Measurements from ENCODE around the gene PRMT6. TPM values are rescaled to one million over a fixed set of nuclear protein-coding genes. Genes with fewer than 3 reads are reported as not detected.
"Not testable (repeated sequence)": the region's sequence is repeated elsewhere in the genome, so short reads cannot be mapped to it uniquely, and the experiment has no call there.

The PRMT6 gene
- total RNA-seq, 2 experiments from 2014 or later: 6.1 to 7.9 TPM

- ChIA-PET POLR2A (interaction anchor here (1.9 kb wide), 1 partner anchor 10 kb away, joined by 11 read pairs; the partner anchor contains the start of gene PRMT6), CTCF (no interaction called here)
- H3K27ac Mint-ChIP-seq: no peak overlapping the region
- DNase-seq: no peak
- H3K4me3 Mint-ChIP-seq: no peak overlapping the region
- Histone ChIP-seq H3K9me3 (ENCODE audit: control insufficient read depth in 1 of 2, insufficient read depth in 1 of 2, low read length in 2 of 2) (no peaks in the 10 kb centered on the region), H3K27ac (ENCODE audit: low read depth in 1 of 2, low read length in 2 of 2) (no peak overlapping the region), H3K4me3 (ENCODE audit: low read length) (no peak overlapping the region), H3K4me1 (ENCODE audit: insufficient read depth, low read length) (no peaks in the 10 kb centered on the region), H3K27me3 (ENCODE audit: control insufficient read depth in 1 of 2, insufficient read depth in 2 of 2, low read length in 2 of 2) (no peaks in the 10 kb centered on the region), H3K36me3 (ENCODE audit: insufficient read depth, low read length) (no peaks in the 10 kb centered on the region)
- no peaks in the 10 kb centered on the region for H3K36me3 Mint-ChIP-seq (ENCODE audit: low read depth)
- no peaks in the 10 kb centered on the region for H3K4me1 Mint-ChIP-seq (ENCODE audit: low read depth)
- no peak for ATAC-seq (ENCODE audit: poor library complexity)
- no peaks in the 10 kb centered on the region for H3K9me3 Mint-ChIP-seq
- peaks cover 32% of the 10 kb centered on the region for H3K27me3 Mint-ChIP-seq
- no peak for TF ChIP-seq CTCF (IDR thresholded peaks at IDR 0.05)
- intact Hi-C loops (cut with DNase I, micrococcal nuclease): no loop called here
These were observed 8.9 kb upstream of the PRMT6 start for GRCh38 chr1:107047602-107048001.

DNA sequence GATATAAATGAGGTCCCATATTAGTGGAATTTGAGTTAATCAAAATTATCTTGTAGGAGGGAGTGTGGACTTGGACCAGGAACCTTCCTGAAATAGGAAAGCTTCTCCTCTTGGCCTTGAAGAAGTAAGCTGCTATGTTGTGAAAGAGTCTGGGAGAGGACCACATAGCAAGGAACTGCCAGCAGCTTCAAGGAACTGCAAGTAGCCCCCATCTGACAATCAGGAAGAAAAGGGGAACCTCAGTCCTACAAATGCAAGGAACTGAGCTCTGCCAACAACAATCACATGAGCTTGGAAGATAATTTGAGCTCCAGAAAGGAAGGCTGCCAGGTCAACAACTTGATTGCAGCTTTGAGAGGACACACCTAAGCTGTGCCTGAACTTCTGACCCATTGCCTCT lies 8.2 kb upstream of the PRMT6 start:
- Histone ChIP-seq H3K36me3 (ENCODE audit: insufficient read depth, low read length) (no peaks in the 10 kb centered on the region), H3K9me3 (ENCODE audit: control insufficient read depth in 1 of 2, insufficient read depth in 1 of 2, low read length in 2 of 2) (no peaks in the 10 kb centered on the region), H3K4me3 (ENCODE audit: low read length) (no peak overlapping the region), H3K27me3 (ENCODE audit: control insufficient read depth in 1 of 2, insufficient read depth in 2 of 2, low read length in 2 of 2) (no peaks in the 10 kb centered on the region), H3K4me1 (ENCODE audit: insufficient read depth, low read length) (no peaks in the 10 kb centered on the region), H3K27ac (ENCODE audit: low read depth in 1 of 2, low read length in 2 of 2) (no peak overlapping the region)
- ChIA-PET POLR2A (interaction anchor here (1.9 kb wide), 1 partner anchor 9 kb away, joined by 11 read pairs; the partner anchor contains the start of gene PRMT6), CTCF (no interaction called here)
- no peaks in the 10 kb centered on the region for H3K4me1 Mint-ChIP-seq (ENCODE audit: low read depth)
- TF ChIP-seq CTCF (IDR thresholded peaks at IDR 0.05): no peak
- intact Hi-C loops (cut with DNase I, micrococcal nuclease): no loop called here
- no peaks in the 10 kb centered on the region for H3K9me3 Mint-ChIP-seq
- H3K36me3 Mint-ChIP-seq (ENCODE audit: low read depth): no peaks in the 10 kb centered on the region
- H3K27me3 Mint-ChIP-seq: peaks cover 30% of the 10 kb centered on the region
- no peak overlapping the region for H3K4me3 Mint-ChIP-seq
- no peak for ATAC-seq (ENCODE audit: poor library complexity)
- DNase-seq: no peak
- no peak overlapping the region for H3K27ac Mint-ChIP-seq

DNA sequence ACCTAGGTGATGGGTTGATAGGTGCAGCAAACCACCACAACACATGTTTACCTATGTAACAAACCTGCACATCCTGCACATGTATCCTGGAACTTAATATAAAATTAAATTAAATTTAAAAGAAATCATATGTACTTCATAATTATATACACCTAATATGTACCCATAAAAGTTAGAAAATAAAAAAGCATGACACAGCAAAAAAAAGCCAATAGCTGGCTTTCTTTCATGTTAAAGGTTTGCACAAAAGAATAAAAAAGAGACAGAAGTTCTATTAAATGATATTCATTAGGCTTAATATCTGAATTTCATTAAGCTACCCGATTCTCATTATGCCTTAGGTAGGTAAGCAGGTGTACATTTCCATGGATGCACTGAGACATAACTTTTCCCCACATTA lies 5.2 kb upstream of the PRMT6 start:
- Histone ChIP-seq H3K27ac (ENCODE audit: low read depth in 1 of 2, low read length in 2 of 2) (no peak overlapping the region), H3K4me3 (ENCODE audit: low read length) (no peak overlapping the region), H3K27me3 (ENCODE audit: control insufficient read depth in 1 of 2, insufficient read depth in 2 of 2, low read length in 2 of 2) (no peaks in the 10 kb centered on the region), H3K4me1 (ENCODE audit: insufficient read depth, low read length) (peaks cover 5% of the 10 kb centered on the region), H3K9me3 (ENCODE audit: control insufficient read depth in 1 of 2, insufficient read depth in 1 of 2, low read length in 2 of 2) (no peaks in the 10 kb centered on the region), H3K36me3 (ENCODE audit: insufficient read depth, low read length) (no peaks in the 10 kb centered on the region)
- Mint-ChIP-seq H3K27me3 (peaks cover 20% of the 10 kb centered on the region), H3K27ac (no peak overlapping the region), H3K4me3 (no peak overlapping the region), H3K4me1 (ENCODE audit: low read depth) (peaks cover under 1% of the 10 kb centered on the region), H3K9me3 (no peaks in the 10 kb centered on the region), H3K36me3 (ENCODE audit: low read depth) (peaks cover 2% of the 10 kb centered on the region)
- ATAC-seq (ENCODE audit: poor library complexity) (no peak), DNase-seq (no peak)
- intact Hi-C loops (cut with DNase I, micrococcal nuclease): no loop called here
- ChIA-PET POLR2A (no interaction called here), CTCF (no interaction called here)
- no peak for TF ChIP-seq CTCF (IDR thresholded peaks at IDR 0.05)

DNA sequence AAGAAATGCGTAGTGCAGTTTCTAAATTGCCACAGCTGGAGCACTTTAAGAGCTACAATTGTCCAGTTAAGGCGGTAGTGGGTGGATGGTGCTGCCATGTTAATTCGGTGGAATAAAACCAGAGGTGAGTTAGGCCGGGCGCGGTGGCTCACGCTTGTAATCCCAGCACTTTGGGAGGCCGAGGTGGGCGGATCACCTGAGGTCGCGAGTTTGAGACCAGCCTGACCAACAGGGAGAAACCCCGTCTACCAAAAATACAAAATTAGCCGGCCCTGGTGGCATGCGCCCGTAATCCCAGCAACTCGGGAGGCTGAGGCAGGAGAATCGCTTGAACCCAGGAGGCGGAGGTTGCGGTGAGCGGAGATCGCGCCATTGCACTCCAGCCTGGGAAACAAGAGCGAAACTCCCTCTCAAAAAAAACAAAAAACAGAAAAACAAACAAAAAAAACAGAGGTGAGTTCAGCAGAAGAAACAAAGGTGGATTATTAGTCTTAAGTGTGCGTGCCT lies 502 bp upstream of the PRMT6 start:
- ATAC-seq (ENCODE audit: poor library complexity); H3K36me3 ChIP-seq (ENCODE audit: insufficient read depth, low read length); H3K27me3 Mint-ChIP-seq; DNase-seq; H3K27me3 ChIP-seq (ENCODE audit: control insufficient read depth in 1 of 2, insufficient read depth in 2 of 2, low read length in 2 of 2); CTCF ChIA-PET; H3K9me3 ChIP-seq (ENCODE audit: control insufficient read depth in 1 of 2, insufficient read depth in 1 of 2, low read length in 2 of 2); H3K9me3 Mint-ChIP-seq: not testable (repeated sequence)
- Mint-ChIP-seq H3K36me3 (ENCODE audit: low read depth) (peaks cover 23% of the 10 kb centered on the region), H3K27ac (peak overlapping the region; percentile 96), H3K4me1 (ENCODE audit: low read depth) (peaks cover 27% of the 10 kb centered on the region), H3K4me3 (peak overlapping the region; percentile 98)
- POLR2A ChIA-PET: interaction anchor here (0.9 to 2.9 kb wide), 2 partner anchors 8 to 12 kb away, joined by 3 to 11 read pairs; no protein-coding TSS in a partner anchor
- intact Hi-C loops (cut with DNase I, micrococcal nuclease): loop anchor here in 1 of 2 experiments (2.0 kb wide), 1 partner anchor 87 kb away; no protein-coding TSS in a partner anchor
- Histone ChIP-seq H3K27ac (ENCODE audit: low read depth in 1 of 2, low read length in 2 of 2) (peak overlapping the region in 1 of 2 donors; percentile 71), H3K4me1 (ENCODE audit: insufficient read depth, low read length) (peaks cover 17% of the 10 kb centered on the region), H3K4me3 (ENCODE audit: low read length) (peak overlapping the region; percentile 96)
